K562 (cell line): ENCODE results near the gene FIGLA. TPM values are rescaled to one million over a fixed set of nuclear protein-coding genes. Genes with fewer than 3 reads are reported as not detected.

Source experiments
- CGGBP1 ChIP-seq: fragments of 250-450 bp; sonication (Bioruptor Pico); IDR thresholded peaks from 2 replicates; pipeline ENCODE4 v1.9.0; 2021; ENCODE audit warnings: mild to moderate bottlenecking
- CTCFL ChIP-seq: IDR thresholded peaks from 2 replicates; pipeline ENCODE4 v1.6.1; 2011; ENCODE audit warnings: borderline replicate concordance, low read depth, mild to moderate bottlenecking, moderate library complexity, low read length; ENCODE audit not compliant: insufficient read depth, poor library complexity, severe bottlenecking
- MIER1 ChIP-seq: fragments of 450-650 bp; IDR thresholded peaks from 2 replicates; pipeline ENCODE4 v1.6.1; 2016; ENCODE audit warnings: antibody characterized with exemption, mild to moderate bottlenecking, low read depth
- MTF1 ChIP-seq: fragments of 250-450 bp; sonication (Bioruptor Pico); IDR thresholded peaks from 2 replicates; pipeline ENCODE4 v1.9.0; 2021; ENCODE audit warnings: moderate library complexity, mild to moderate bottlenecking, inconsistent platforms, borderline replicate concordance
- NFIX ChIP-seq: fragments of 250-450 bp; sonication (Bioruptor Pico); IDR thresholded peaks from 2 replicates; pipeline ENCODE4 v1.4.0; 2020; ENCODE audit warnings: low read depth, mild to moderate bottlenecking, moderate library complexity
- NR1H2 ChIP-seq: sonication (generic); formaldehyde crosslinking; IDR thresholded peaks from 2 replicates; pipeline ENCODE4 v1.4.0; 2020; ENCODE audit warnings: mild to moderate bottlenecking, missing genetic modification reagents
- RB1 ChIP-seq: fragments of 450-650 bp; IDR thresholded peaks from 2 replicates; pipeline ENCODE4 v1.6.1; 2017; ENCODE audit warnings: low read depth, mild to moderate bottlenecking
- THAP12 ChIP-seq: fragments of 250-450 bp; sonication (Bioruptor Pico); IDR thresholded peaks from 2 replicates; pipeline ENCODE4 v1.9.0; 2021; ENCODE audit warnings: mild to moderate bottlenecking, inconsistent platforms
- ZNF280B ChIP-seq: fragments of 250-450 bp; sonication (Bioruptor Pico); IDR thresholded peaks from 2 replicates; pipeline ENCODE4 v1.5.1; 2021; ENCODE audit warnings: mild to moderate bottlenecking
- polyA plus RNA-seq, 8 experiments: library from polyadenylated mRNA; depleted of rRNA in 4 of 8; stranded (reverse) in 5 of 8; unstranded in 3 of 8; fragments of >200 nt; fragmentation: Nextera tagmentation in 2 of 8; fragmentation: Illumina TruSeq in 1 of 8; extraction: Ambion mirVana in 2 of 8; extraction: Trizol in 1 of 8; gene quantifications; 2 replicates each; pipeline versions ENCODE4 v1.2.1 to v1.2.3, GENCODE V29; 2011 to 2014; ENCODE audit warnings: inconsistent platforms in 1 of 8, missing spikeins in 1 of 8
- total RNA-seq, 7 experiments: library from RNA; depleted of rRNA in 6 of 7; stranded (reverse); fragments of >200 nt in 6 of 7; fragmentation: Illumina TruSeq in 2 of 7; extraction: Trizol in 2 of 7; gene quantifications; 2 replicates each; pipeline versions ENCODE4 v1.2.1 to v1.2.3, GENCODE V29; 2011 to 2021; ENCODE audit warnings: low replicate concordance in 1 of 7
- TF ChIP-seq, protein P1 (sequence below): IDR thresholded peaks from 3 replicates; pipeline ENCODE4 v1.6.1; 2011; ENCODE audit warnings: borderline replicate concordance, mild to moderate bottlenecking; ENCODE audit not compliant: insufficient read length, insufficient read depth
- TF ChIP-seq, protein P2 (sequence below): fragments of 250-450 bp; sonication (Bioruptor Pico); IDR thresholded peaks from 2 replicates; pipeline ENCODE4 v1.8.0; 2022; ENCODE audit warnings: inconsistent platforms
- TF ChIP-seq, protein P3 (sequence below): fragments of 450-650 bp; IDR thresholded peaks from 2 replicates; pipeline ENCODE4 v1.6.1; 2016

The FIGLA gene
- total and polyA plus RNA-seq, 9 of the 15 experiments (the other 6 are each of a cell fraction or from before 2014, with no cell fraction given), result not detected

GRCh38 chr2:70767699-70768589 lies 22.5 kb downstream of the FIGLA start, which contains the start of gene ADD2 (continued):
- no peak for TF ChIP-seq THAP12 (CRISPR knock-in tag)
- no peak for TF ChIP-seq MTF1 (CRISPR knock-in tag)
- TF ChIP-seq NFIX (CRISPR knock-in tag), result no peak
- no peak for TF ChIP-seq MIER1
- peak; percentile 74 for TF ChIP-seq CTCFL
- TF ChIP-seq RB1, result peak; percentile 74; the same call in 1 of the 2 replicates
- no peak for TF ChIP-seq ZNF280B (CRISPR knock-in tag)
- TF ChIP-seq NR1H2 (CRISPR knock-in tag), result no peak
- TF ChIP-seq CGGBP1 (CRISPR knock-in tag), result no peak
- TF ChIP-seq, protein P1, sequence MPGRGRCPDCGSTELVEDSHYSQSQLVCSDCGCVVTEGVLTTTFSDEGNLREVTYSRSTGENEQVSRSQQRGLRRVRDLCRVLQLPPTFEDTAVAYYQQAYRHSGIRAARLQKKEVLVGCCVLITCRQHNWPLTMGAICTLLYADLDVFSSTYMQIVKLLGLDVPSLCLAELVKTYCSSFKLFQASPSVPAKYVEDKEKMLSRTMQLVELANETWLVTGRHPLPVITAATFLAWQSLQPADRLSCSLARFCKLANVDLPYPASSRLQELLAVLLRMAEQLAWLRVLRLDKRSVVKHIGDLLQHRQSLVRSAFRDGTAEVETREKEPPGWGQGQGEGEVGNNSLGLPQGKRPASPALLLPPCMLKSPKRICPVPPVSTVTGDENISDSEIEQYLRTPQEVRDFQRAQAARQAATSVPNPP, result no peak
- TF ChIP-seq, protein P2, sequence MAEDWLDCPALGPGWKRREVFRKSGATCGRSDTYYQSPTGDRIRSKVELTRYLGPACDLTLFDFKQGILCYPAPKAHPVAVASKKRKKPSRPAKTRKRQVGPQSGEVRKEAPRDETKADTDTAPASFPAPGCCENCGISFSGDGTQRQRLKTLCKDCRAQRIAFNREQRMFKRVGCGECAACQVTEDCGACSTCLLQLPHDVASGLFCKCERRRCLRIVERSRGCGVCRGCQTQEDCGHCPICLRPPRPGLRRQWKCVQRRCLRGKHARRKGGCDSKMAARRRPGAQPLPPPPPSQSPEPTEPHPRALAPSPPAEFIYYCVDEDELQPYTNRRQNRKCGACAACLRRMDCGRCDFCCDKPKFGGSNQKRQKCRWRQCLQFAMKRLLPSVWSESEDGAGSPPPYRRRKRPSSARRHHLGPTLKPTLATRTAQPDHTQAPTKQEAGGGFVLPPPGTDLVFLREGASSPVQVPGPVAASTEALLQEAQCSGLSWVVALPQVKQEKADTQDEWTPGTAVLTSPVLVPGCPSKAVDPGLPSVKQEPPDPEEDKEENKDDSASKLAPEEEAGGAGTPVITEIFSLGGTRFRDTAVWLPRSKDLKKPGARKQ (CRISPR knock-in tag), result no peak
- TF ChIP-seq, protein P3, sequence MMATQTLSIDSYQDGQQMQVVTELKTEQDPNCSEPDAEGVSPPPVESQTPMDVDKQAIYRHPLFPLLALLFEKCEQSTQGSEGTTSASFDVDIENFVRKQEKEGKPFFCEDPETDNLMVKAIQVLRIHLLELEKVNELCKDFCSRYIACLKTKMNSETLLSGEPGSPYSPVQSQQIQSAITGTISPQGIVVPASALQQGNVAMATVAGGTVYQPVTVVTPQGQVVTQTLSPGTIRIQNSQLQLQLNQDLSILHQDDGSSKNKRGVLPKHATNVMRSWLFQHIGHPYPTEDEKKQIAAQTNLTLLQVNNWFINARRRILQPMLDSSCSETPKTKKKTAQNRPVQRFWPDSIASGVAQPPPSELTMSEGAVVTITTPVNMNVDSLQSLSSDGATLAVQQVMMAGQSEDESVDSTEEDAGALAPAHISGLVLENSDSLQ, result no peak
